Measurements from ENCODE around the gene COL4A2. TPM values are rescaled to one million over a fixed set of nuclear protein-coding genes. Genes with fewer than 3 reads are reported as not detected.

COL4A2 gene
- total RNA-seq, 2 experiments from 2014 or later, result not detected

DNA sequence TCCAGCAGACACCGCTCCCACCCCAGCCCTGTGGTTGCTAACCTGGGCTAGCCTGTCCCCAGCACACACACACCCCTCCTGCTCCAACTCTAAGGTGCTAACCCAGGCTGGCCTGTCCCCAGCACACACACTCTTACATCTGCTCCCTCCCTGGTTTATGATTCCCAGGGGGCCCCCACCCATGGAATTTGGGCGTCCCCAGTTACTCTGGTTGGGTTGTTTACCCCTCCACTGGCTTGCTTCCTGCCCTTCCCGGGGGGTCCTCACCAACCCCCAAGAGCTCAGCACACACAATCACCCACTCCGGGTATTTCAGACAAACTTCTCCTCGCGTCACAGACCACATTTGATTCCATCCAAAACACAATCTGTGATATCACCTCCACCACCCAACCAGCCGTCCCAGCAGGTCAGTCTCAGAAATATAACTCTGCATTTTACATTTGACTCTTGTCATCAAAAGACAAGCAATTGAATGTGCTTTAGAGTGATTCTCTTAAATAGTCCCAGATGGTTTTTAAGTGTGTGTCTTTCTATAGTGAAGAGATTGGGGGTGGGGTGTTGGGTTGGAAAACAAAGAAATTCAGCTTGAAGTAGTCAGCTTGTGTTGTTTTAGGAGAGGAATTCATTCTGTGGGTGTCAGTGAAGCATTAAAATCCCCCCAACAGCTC is 20.1 kb downstream of the COL4A2 start:
- ChIA-PET POLR2A (no interaction called here), CTCF (no interaction called here)
- Mint-ChIP-seq H3K9me3 (no peaks in the 10 kb centered on the region), H3K4me3 (no peak overlapping the region), H3K36me3 (ENCODE audit: low read depth) (no peaks in the 10 kb centered on the region), H3K27ac (no peak overlapping the region), H3K27me3 (peaks cover 29% of the 10 kb centered on the region), H3K4me1 (no peaks in the 10 kb centered on the region)
- DNase-seq, result no peak

- H3K36me3 Mint-ChIP-seq (ENCODE audit: low read depth), result no peaks in the 10 kb centered on the region
- POLR2A ChIA-PET, result no interaction called here
These were observed 21.5 kb downstream of the COL4A2 start for GRCh38 chr13:110328573-110328972.

DNA sequence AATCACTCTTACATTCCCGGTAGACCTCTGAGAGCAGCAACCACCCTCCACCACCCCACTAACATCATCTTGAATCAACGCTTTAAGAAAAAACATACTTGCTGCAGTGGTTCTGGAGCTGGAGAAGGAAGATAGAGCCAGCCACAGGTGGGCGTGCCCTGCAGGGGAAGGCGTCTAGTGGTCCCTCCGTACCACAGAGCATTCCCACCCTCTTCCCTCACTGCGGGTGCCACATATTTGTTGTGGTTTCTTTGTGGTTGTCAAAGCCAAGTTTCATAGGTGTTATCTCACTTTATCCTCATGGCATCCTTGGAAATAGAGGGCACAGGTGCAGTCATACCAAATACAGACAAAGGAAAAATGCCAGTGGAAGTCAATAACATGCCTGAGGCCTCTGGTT is 22.2 kb downstream of the COL4A2 start:
- Mint-ChIP-seq H3K36me3 (ENCODE audit: low read depth) (no peaks in the 10 kb centered on the region), H3K27ac (no peak overlapping the region), H3K9me3 (no peaks in the 10 kb centered on the region), H3K4me3 (no peak overlapping the region), H3K4me1 (no peaks in the 10 kb centered on the region), H3K27me3 (peaks cover 25% of the 10 kb centered on the region)
- CTCF ChIA-PET, result no interaction called here
- DNase-seq, result no peak
- POLR2A ChIA-PET, result no interaction called here

More at GRCh38 chr13:110328573-110328972, 21.5 kb downstream of the COL4A2 start:
- H3K4me3 Mint-ChIP-seq, result no peak overlapping the region
- CTCF ChIA-PET, result no interaction called here
- no peaks in the 10 kb centered on the region for H3K9me3 Mint-ChIP-seq
- DNase-seq, result no peak
- H3K27ac Mint-ChIP-seq, result no peak overlapping the region
- H3K4me1 Mint-ChIP-seq, result no peaks in the 10 kb centered on the region
- peaks cover 28% of the 10 kb centered on the region for H3K27me3 Mint-ChIP-seq

GRCh38 chr13:110329798-110330461 is 22.8 kb downstream of the COL4A2 start:
- no peaks in the 10 kb centered on the region for H3K36me3 Mint-ChIP-seq (ENCODE audit: low read depth)
- no peaks in the 10 kb centered on the region for H3K4me1 Mint-ChIP-seq
- no peak overlapping the region for H3K27ac Mint-ChIP-seq
- peaks cover under 1% of the 10 kb centered on the region for H3K9me3 Mint-ChIP-seq
- ChIA-PET CTCF (no interaction called here), POLR2A (no interaction called here)
- DNase-seq, result no peak
- peaks cover 22% of the 10 kb centered on the region for H3K27me3 Mint-ChIP-seq
- H3K4me3 Mint-ChIP-seq, result no peak overlapping the region

DNA sequence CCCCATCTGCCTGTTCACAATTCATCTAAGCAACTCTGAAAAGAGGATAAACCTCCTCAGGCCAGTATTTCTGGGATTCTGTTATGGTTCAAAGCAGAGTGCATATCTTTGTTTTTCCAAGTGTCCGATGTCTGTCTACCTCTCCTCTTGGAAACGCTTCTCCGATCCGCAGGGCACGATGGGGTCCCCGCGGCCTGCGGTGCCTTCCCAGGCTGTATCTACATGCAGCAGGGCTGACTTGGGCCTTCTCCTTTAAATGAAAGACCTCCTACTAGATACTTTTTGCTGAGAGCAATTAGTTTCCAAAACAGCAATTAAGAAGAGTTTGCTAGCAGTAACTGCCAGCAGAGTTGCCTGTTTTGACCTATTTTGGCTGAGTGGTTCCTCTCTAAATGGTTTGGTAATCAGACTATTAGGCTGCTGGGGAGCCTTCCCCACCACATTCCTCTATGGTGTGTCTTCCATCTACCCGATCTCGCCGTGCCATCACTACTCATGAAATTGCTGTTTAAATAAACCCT is 23.5 kb downstream of the COL4A2 start:
- Mint-ChIP-seq H3K36me3 (ENCODE audit: low read depth) (no peaks in the 10 kb centered on the region), H3K9me3 (peaks cover 3% of the 10 kb centered on the region), H3K4me1 (no peaks in the 10 kb centered on the region), H3K27ac (no peak overlapping the region), H3K27me3 (peaks cover 21% of the 10 kb centered on the region), H3K4me3 (no peak overlapping the region)
- no peak for DNase-seq
- ChIA-PET POLR2A (no interaction called here), CTCF (no interaction called here)

GRCh38 chr13:110331362-110331761 is 24.3 kb downstream of the COL4A2 start:
- H3K27ac Mint-ChIP-seq, result no peak overlapping the region
- no peaks in the 10 kb centered on the region for H3K36me3 Mint-ChIP-seq (ENCODE audit: low read depth)
- no peak for DNase-seq
- POLR2A ChIA-PET, result no interaction called here
- peaks cover 19% of the 10 kb centered on the region for H3K27me3 Mint-ChIP-seq
- no peaks in the 10 kb centered on the region for H3K4me1 Mint-ChIP-seq
- H3K4me3 Mint-ChIP-seq, result no peak overlapping the region
- H3K9me3 Mint-ChIP-seq, result peaks cover 3% of the 10 kb centered on the region
- CTCF ChIA-PET, result interaction anchor here (0.5 kb wide), 1 partner anchor 116 kb away, joined by 5 read pairs; no protein-coding TSS in a partner anchor

DNA sequence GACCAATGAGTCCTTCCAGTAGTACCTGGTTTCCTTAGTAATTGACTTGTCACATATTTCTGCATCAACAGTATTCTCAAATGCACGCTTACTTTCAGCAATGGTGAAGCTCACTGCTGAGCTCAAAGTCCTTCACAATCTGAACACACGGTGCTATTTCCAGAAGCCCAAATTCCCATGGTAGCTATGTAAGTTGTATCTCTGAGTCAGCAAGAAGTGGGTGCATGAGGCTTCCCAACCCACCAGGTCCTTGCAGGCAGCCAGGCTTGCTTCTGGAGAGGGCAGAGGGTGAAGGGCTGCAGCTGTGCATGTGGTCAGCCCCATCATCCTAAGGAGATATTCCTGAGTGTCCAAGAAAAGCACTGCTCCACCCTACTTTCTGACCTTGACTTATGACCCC is 25.7 kb downstream of the COL4A2 start:
- Mint-ChIP-seq H3K9me3 (peaks cover 3% of the 10 kb centered on the region), H3K27ac (no peak overlapping the region), H3K36me3 (ENCODE audit: low read depth) (no peaks in the 10 kb centered on the region), H3K4me3 (no peak overlapping the region), H3K4me1 (no peaks in the 10 kb centered on the region), H3K27me3 (peaks cover 12% of the 10 kb centered on the region)
- no peak for DNase-seq
- CTCF ChIA-PET, result no interaction called here
- POLR2A ChIA-PET, result no interaction called here

GRCh38 chr13:110333837-110334236 is 26.8 kb downstream of the COL4A2 start:
- Mint-ChIP-seq H3K4me3 (no peak overlapping the region), H3K27me3 (peaks cover 13% of the 10 kb centered on the region), H3K4me1 (peaks cover under 1% of the 10 kb centered on the region), H3K9me3 (peaks cover 3% of the 10 kb centered on the region), H3K27ac (no peak overlapping the region), H3K36me3 (ENCODE audit: low read depth) (no peaks in the 10 kb centered on the region)
- ChIA-PET CTCF (interaction anchor here (0.5 kb wide), 1 partner anchor 20 kb away, joined by 3 read pairs; no protein-coding TSS in a partner anchor), POLR2A (no interaction called here)
- DNase-seq, result no peak

GRCh38 chr13:110334256-110334655 is 27.2 kb downstream of the COL4A2 start:
- H3K27me3 Mint-ChIP-seq, result peaks cover 13% of the 10 kb centered on the region
- no peak overlapping the region for H3K4me3 Mint-ChIP-seq
- POLR2A ChIA-PET, result no interaction called here
- CTCF ChIA-PET, result interaction anchor here (0.5 kb wide), 1 partner anchor 20 kb away, joined by 3 read pairs; no protein-coding TSS in a partner anchor
- H3K4me1 Mint-ChIP-seq, result peaks cover 4% of the 10 kb centered on the region
- DNase-seq, result no peak
- peaks cover 3% of the 10 kb centered on the region for H3K9me3 Mint-ChIP-seq
- no peaks in the 10 kb centered on the region for H3K36me3 Mint-ChIP-seq (ENCODE audit: low read depth)
- no peak overlapping the region for H3K27ac Mint-ChIP-seq

GRCh38 chr13:110334841-110335490 is 27.9 kb downstream of the COL4A2 start:
- CTCF ChIA-PET, result interaction anchor here (0.6 kb wide), 1 partner anchor 235 kb away, joined by 4 read pairs; no protein-coding TSS in a partner anchor
- Mint-ChIP-seq H3K27ac (no peak overlapping the region), H3K4me1 (peaks cover 6% of the 10 kb centered on the region), H3K36me3 (ENCODE audit: low read depth) (no peaks in the 10 kb centered on the region), H3K9me3 (peaks cover 3% of the 10 kb centered on the region), H3K27me3 (peaks cover 13% of the 10 kb centered on the region), H3K4me3 (no peak overlapping the region)
- DNase-seq, result no peak
- POLR2A ChIA-PET, result no interaction called here

DNA sequence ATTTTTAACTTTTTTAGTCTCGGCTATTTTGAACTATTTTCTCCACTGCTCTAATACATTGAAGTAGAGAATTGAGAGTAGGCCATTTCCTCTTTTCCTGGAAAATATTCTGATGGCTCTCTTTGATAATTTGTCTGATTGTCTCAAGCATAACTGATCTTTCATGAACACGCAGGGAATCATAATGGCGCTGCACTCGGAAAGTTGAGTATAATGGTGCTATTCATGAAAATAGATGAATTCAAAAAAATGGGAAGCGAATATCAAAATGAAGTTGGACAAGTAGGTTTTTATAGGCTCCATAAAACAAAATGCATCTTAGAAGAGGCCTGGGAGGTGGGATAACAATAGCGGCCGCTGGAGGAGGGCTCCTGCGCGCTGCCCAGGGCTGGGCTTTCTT is 29.0 kb downstream of the COL4A2 start:
- no peak overlapping the region for H3K27ac Mint-ChIP-seq
- H3K36me3 Mint-ChIP-seq (ENCODE audit: low read depth), result no peaks in the 10 kb centered on the region
- H3K4me1 Mint-ChIP-seq, result peaks cover 18% of the 10 kb centered on the region
- H3K9me3 Mint-ChIP-seq, result peaks cover 3% of the 10 kb centered on the region
- H3K4me3 Mint-ChIP-seq, result no peak overlapping the region
- ChIA-PET CTCF (no interaction called here), POLR2A (no interaction called here)
- H3K27me3 Mint-ChIP-seq, result peaks cover 19% of the 10 kb centered on the region
- DNase-seq, result no peak

- CTCF ChIA-PET, result no interaction called here
- Mint-ChIP-seq H3K4me3 (no peak overlapping the region), H3K27me3 (peaks cover 22% of the 10 kb centered on the region), H3K9me3 (peaks cover 3% of the 10 kb centered on the region), H3K4me1 (peaks cover 21% of the 10 kb centered on the region), H3K36me3 (ENCODE audit: low read depth) (no peaks in the 10 kb centered on the region), H3K27ac (no peak overlapping the region)
- POLR2A ChIA-PET, result no interaction called here
- DNase-seq, result no peak
These were observed 29.6 kb downstream of the COL4A2 start for GRCh38 chr13:110336681-110337080.

GRCh38 chr13:110337247-110337646 is 30.2 kb downstream of the COL4A2 start:
- no peaks in the 10 kb centered on the region for H3K36me3 Mint-ChIP-seq (ENCODE audit: low read depth)
- peaks cover 23% of the 10 kb centered on the region for H3K27me3 Mint-ChIP-seq
- H3K4me3 Mint-ChIP-seq, result no peak overlapping the region
- CTCF ChIA-PET, result no interaction called here
- H3K27ac Mint-ChIP-seq, result no peak overlapping the region
- DNase-seq, result no peak
- POLR2A ChIA-PET, result no interaction called here
- peaks cover 21% of the 10 kb centered on the region for H3K4me1 Mint-ChIP-seq
- H3K9me3 Mint-ChIP-seq, result peaks cover 3% of the 10 kb centered on the region

Data from activated CD4-positive, alpha-beta T cell treated with anti-CD3 and anti-CD28 coated beads, Interleukin-2, amount 10 ng/mL, durations not matched to agents 7 days and 5 days (primary cell).